Right atrium auricular region (tissue), 2 donors: ENCODE results near the gene SLC41A2. TPM values are rescaled to one million over a fixed set of nuclear protein-coding genes. Genes with fewer than 3 reads are reported as not detected.
A peak's percentile ranks its signal among the peaks of the same experiment; 100 is the strongest.

Source experiments
- DNase-seq: peaks from one replicate; pipeline ENCODE4 v3.0.0-alpha.2; 2019; ENCODE audit warnings: low spot score
- H3K27ac ChIP-seq, 2 donors: fragments of 200-600 bp; sonication (generic); 1 replicate in 1 of 2; 2 replicates in 1 of 2; pipeline ENCODE4 v1.5.1; 2016 to 2019
- H3K27me3 ChIP-seq, 2 donors: fragments of 200-600 bp; sonication (generic); one replicate each; pipeline versions ENCODE4 v1.5.1 to v1.6.0; 2017 to 2019
- H3K36me3 ChIP-seq: fragments of 200-600 bp; sonication (generic); one replicate; pipeline ENCODE4 v1.5.1; 2016
- H3K4me1 ChIP-seq, 2 donors: fragments of 200-600 bp; sonication (generic); one replicate each; pipeline versions ENCODE4 v1.5.1 to v1.6.0; 2017 to 2019
- H3K4me3 ChIP-seq, 2 donors: fragments of 200-600 bp; sonication (generic); 1 replicate in 1 of 2; 2 replicates in 1 of 2; pipeline ENCODE4 v1.5.1; 2017 to 2019; ENCODE audit warnings: mild to moderate bottlenecking in 1 of 2, moderate library complexity in 1 of 2
- H3K9me3 ChIP-seq, 2 donors: fragments of 200-600 bp; sonication (generic); one replicate each; pipeline ENCODE4 v1.5.1; 2019
- total RNA-seq, 2 donors: library from RNA; depleted of rRNA; stranded (reverse); fragments of >200 nt; gene quantifications; one replicate each; pipeline ENCODE4 v1.1.0, GENCODE V29; 2016
- TF ChIP-seq, protein P1 (sequence below), 2 donors: fragments of 200-600 bp; sonication (generic); IDR thresholded peaks; one replicate each; pipeline ENCODE4 v1.5.1; 2019; ENCODE audit warnings: antibody characterized with exemption in 2 of 2

Gene SLC41A2
- total RNA-seq, 2 donors from 2014 or later: 12.0 to 17.5 TPM

DNA sequence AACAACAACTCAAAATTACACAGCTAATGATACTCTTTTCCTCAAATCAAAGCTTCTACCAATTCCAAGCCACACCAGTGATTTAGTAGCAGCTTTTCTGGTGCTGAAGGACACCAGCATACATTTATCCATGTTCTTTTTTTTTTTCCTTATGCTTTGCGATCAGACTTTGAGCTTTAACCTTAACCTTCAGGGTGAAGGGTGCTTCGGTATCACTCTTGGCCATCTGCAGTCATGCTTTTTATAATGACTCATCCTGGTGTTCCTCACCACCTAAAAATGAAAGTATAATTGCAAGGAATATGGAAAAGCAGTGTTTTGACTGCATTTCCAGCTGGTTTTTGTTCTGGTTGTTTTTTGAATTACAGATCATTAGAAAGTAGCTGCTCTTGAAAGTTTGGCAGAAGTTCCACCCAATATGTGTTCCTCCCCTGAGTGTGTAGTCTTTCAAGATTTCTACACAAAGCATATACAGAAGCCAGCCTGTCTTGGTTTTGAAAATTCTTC is 1.3 kb upstream of the SLC41A2 start:
- H3K27ac ChIP-seq: no peak overlapping the region
- peaks cover 0 to 11% of the 10 kb centered on the region in 2 donors for H3K4me1 ChIP-seq
- peak overlapping the region in 1 of 2 donors; percentile 76 for H3K4me3 ChIP-seq
- TF ChIP-seq, protein P1, sequence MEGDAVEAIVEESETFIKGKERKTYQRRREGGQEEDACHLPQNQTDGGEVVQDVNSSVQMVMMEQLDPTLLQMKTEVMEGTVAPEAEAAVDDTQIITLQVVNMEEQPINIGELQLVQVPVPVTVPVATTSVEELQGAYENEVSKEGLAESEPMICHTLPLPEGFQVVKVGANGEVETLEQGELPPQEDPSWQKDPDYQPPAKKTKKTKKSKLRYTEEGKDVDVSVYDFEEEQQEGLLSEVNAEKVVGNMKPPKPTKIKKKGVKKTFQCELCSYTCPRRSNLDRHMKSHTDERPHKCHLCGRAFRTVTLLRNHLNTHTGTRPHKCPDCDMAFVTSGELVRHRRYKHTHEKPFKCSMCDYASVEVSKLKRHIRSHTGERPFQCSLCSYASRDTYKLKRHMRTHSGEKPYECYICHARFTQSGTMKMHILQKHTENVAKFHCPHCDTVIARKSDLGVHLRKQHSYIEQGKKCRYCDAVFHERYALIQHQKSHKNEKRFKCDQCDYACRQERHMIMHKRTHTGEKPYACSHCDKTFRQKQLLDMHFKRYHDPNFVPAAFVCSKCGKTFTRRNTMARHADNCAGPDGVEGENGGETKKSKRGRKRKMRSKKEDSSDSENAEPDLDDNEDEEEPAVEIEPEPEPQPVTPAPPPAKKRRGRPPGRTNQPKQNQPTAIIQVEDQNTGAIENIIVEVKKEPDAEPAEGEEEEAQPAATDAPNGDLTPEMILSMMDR (IDR thresholded peaks at IDR 0.05): no peak
- DNase-seq: no peak
- H3K9me3 ChIP-seq: no peaks in the 10 kb centered on the region
- H3K27me3 ChIP-seq: no peaks in the 10 kb centered on the region
- H3K36me3 ChIP-seq: no peaks in the 10 kb centered on the region

DNA sequence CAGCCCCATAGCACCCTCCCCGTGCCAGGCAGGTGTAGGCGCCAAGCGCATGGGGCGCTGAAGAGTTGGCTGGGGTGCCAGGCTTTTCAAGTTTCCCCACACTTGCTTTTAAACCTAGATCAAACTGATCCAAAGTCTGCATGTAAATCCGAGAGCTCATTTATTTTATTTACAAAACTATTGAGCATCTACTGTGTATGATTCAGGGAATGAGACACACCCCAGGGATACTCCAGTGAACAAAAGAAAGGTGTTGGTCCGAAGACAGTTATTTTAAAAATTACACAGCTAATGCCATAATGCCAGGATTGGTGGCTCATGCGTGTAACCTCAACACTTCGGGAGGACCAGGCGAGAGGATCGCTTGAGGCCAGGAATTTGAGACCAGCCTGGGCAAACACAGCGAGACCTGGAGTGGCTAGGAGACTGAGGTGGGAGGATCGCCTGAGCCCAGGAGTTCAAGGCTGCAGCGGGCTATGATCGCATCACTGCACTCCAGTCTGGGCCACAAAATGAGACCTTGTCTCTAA is 780 bp upstream of the SLC41A2 start:
- H3K27ac ChIP-seq: peak overlapping the region; percentile 83
- TF ChIP-seq, protein P1 (IDR thresholded peaks at IDR 0.05): no peak
- DNase-seq: no peak

DNA sequence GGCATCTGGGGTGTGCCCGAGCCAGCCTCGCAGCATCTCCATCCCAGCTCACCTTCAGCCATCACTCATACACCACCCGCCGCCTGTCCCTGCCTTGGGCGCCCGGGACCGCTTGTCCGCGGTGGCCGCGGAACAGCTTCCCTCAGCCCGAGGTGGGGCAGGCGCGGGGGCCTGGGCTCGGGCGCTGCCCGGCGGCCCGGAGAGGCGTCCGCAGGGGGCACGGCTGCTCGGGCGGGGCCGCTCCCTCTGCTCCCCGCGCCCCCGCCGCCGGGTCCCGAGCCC is 430 bp downstream of the SLC41A2 start:
- H3K27ac ChIP-seq: peak overlapping the region; percentile 83
- TF ChIP-seq, protein P1 (IDR thresholded peaks at IDR 0.05): no peak
- no peak for DNase-seq

More for the DNA sequence above, 780 bp upstream of the SLC41A2 start:
- H3K4me1 ChIP-seq: peaks cover 0 to 11% of the 10 kb centered on the region in 2 donors
- H3K4me3 ChIP-seq: peak overlapping the region; percentile 76 to 86
- H3K36me3 ChIP-seq: no peaks in the 10 kb centered on the region
- H3K27me3 ChIP-seq: no peaks in the 10 kb centered on the region
- no peaks in the 10 kb centered on the region for H3K9me3 ChIP-seq

DNA sequence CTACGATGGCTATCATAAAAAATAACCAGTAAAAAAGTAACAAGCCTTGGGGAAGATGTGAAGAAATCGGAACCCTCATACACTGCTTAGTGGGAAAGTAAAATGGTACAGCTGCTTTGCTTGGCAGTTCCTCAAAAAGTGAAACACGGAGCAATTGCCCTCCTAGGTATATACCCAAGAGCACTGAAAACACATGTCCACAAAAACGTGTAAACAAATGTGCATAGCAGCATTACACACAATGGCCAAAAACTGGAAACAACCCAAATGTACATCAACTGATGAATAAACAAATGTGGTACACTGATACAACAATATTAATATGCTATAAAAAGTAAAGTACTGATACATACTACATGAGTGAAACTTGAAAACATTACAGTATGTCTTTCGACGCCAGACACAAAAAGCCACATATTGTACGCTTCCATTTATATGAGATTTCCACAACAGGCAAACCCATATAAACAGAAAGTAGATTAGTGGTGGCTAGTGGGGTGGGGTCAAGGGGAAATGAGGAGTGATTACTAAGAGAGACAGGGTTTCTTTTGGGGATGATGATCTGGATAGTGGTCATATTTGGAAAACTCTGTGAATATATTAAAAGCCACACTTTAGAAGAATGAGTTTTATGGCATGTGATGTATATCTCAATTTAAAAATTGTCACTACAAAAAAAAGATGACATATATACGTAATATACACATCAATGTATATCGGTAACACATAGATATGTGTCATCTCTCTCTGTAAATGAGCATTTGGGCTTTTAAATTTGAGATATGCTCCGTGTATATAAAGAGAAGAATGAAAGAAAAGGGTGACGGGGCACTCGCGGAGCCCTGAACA is 996 bp downstream of the SLC41A2 start:
- no peak for DNase-seq
- H3K27ac ChIP-seq: peak overlapping the region; percentile 83
- H3K36me3 ChIP-seq: no peaks in the 10 kb centered on the region
- peak overlapping the region; percentile 76 to 86 for H3K4me3 ChIP-seq
- peaks cover 0 to 11% of the 10 kb centered on the region in 2 donors for H3K4me1 ChIP-seq
- no peaks in the 10 kb centered on the region for H3K9me3 ChIP-seq
- no peaks in the 10 kb centered on the region for H3K27me3 ChIP-seq
- TF ChIP-seq, protein P1 (IDR thresholded peaks at IDR 0.05): no peak

More for the DNA sequence above, 430 bp downstream of the SLC41A2 start:
- Histone ChIP-seq H3K4me1 (peaks cover 0 to 11% of the 10 kb centered on the region in 2 donors), H3K4me3 (peak overlapping the region; percentile 76 to 86), H3K9me3 (no peaks in the 10 kb centered on the region), H3K27me3 (no peaks in the 10 kb centered on the region), H3K36me3 (no peaks in the 10 kb centered on the region)

- H3K4me3 ChIP-seq: no peak overlapping the region
- H3K36me3 ChIP-seq: no peaks in the 10 kb centered on the region
- peaks cover 0 to 11% of the 10 kb centered on the region in 2 donors for H3K4me1 ChIP-seq
- TF ChIP-seq, protein P1 (IDR thresholded peaks at IDR 0.05): no peak
- no peaks in the 10 kb centered on the region for H3K27me3 ChIP-seq
- no peaks in the 10 kb centered on the region for H3K9me3 ChIP-seq
- no peak for DNase-seq
- H3K27ac ChIP-seq: no peak overlapping the region
Measured at GRCh38 chr12:104955703-104956102, 2.4 kb downstream of the SLC41A2 start.
